ENCODE results near the gene AUTS2. TPM values are rescaled to one million over a fixed set of nuclear protein-coding genes. Genes with fewer than 3 reads are reported as not detected.

AUTS2 gene
- total RNA-seq, 2 experiments from 2014 or later: 15.2 to 16.3 TPM

DNA sequence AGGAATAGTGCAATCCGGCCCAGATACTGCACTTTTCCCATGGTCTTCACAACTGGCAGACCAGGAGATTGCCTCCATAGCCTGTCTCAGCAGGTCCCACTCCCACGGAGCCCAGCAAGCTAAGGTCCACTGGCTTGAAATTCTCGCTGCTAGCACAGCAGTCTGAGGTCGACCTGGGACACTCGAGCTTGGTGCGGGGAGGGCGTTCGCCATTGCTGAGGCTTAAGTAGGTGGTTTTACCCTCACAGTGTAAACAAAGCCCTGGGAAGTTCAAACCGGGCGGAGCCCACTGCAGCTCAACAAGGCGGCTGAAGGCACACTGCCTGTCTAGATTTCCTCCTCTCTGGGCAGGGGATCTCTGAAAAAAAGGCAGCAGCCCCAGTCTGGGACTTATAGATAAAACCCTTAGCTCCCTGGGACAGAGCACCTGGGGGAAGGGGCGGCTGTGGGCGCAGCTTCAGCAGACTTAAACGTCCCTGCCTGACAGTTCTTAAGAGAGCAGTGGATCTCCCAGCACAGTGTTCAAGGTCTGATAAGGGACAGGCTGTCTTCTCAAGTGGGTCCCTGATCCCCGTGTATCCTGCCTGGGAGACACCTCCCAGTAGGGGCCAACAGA, 1240.1 kb downstream of the AUTS2 start:
- Mint-ChIP-seq H3K36me3 (ENCODE audit: low read depth) (no peaks in the 10 kb centered on the region), H3K9me3 (ENCODE audit: insufficient read depth) (peaks cover 5% of the 10 kb centered on the region), H3K4me1 (ENCODE audit: low read depth) (no peaks in the 10 kb centered on the region), H3K27ac (no peak overlapping the region), H3K27me3 (ENCODE audit: low read depth) (no peaks in the 10 kb centered on the region), H3K4me3 (no peak overlapping the region)
- ChIA-PET POLR2A (no interaction called here), CTCF (no interaction called here)
- ATAC-seq (no peak), DNase-seq (no peak)

Data from activated CD8-positive, alpha-beta T cell treated with anti-CD3 and anti-CD28 coated beads, Interleukin-2, amount 10 ng/mL, durations not matched to agents 7 days and 5 days (primary cell).